HG03442 (cell line): ENCODE data around the gene NTRK1.

ENCODE experiments used
- ATAC-seq: cut with Tn5 transposase; IDR thresholded peaks from one replicate; pipeline ENCODE4 v1.9.1; 2021; ENCODE audit warnings: mild to moderate bottlenecking, moderate library complexity; ENCODE audit not compliant: unreplicated experiment

The NTRK1 gene

GRCh38 chr1:156896490-156897033 is 35.9 kb downstream of the NTRK1 start:
- ATAC-seq, result no peak

GRCh38 chr1:156897078-156897825 is 36.6 kb downstream of the NTRK1 start:
- no peak for ATAC-seq

GRCh38 chr1:156898161-156898566 is 37.5 kb downstream of the NTRK1 start:
- no peak for ATAC-seq

GRCh38 chr1:156898971-156899664 is 38.5 kb downstream of the NTRK1 start:
- ATAC-seq, result no peak

GRCh38 chr1:156899956-156900718 is 39.5 kb downstream of the NTRK1 start:
- ATAC-seq, result no peak

GRCh38 chr1:156900896-156901589 is 40.4 kb downstream of the NTRK1 start:
- ATAC-seq, result no peak

GRCh38 chr1:156901590-156901900 is 40.9 kb downstream of the NTRK1 start:
- no peak for ATAC-seq

- no peak for ATAC-seq
Observed at GRCh38 chr1:156901966-156902915, 41.6 kb downstream of the NTRK1 start.

GRCh38 chr1:156903328-156904091 is 42.8 kb downstream of the NTRK1 start:
- no peak for ATAC-seq

- no peak for ATAC-seq
Observed at GRCh38 chr1:156904187-156904959, 43.7 kb downstream of the NTRK1 start.

- ATAC-seq, result no peak
Observed at GRCh38 chr1:156905176-156905575, 44.5 kb downstream of the NTRK1 start.

GRCh38 chr1:156905651-156906050 is 45.0 kb downstream of the NTRK1 start:
- no peak for ATAC-seq

- no peak for ATAC-seq
Observed at GRCh38 chr1:156906206-156906906, 45.7 kb downstream of the NTRK1 start.

GRCh38 chr1:156908541-156908940 is 47.9 kb downstream of the NTRK1 start:
- ATAC-seq, result no peak

GRCh38 chr1:156908955-156909354 is 48.3 kb downstream of the NTRK1 start:
- ATAC-seq, result no peak

GRCh38 chr1:156909671-156910070 is 49.0 kb downstream of the NTRK1 start:
- no peak for ATAC-seq

GRCh38 chr1:156910309-156910782 is 49.7 kb downstream of the NTRK1 start:
- no peak for ATAC-seq
